Smooth muscle cell (in vitro differentiated cells): ENCODE data around the gene IRF2. TPM values are rescaled to one million over a fixed set of nuclear protein-coding genes. Genes with fewer than 3 reads are reported as not detected.

Experiments
- DNase-seq: peaks from one replicate; lab custom pipeline; 2025; ENCODE audit not compliant: unreplicated experiment; lab: John Stamatoyannopoulos, UW
- H2AFZ ChIP-seq: fragments of 200-600 bp; sonication (generic); 2 replicates; pipeline ENCODE4 v1.6.0; 2016; ENCODE audit warnings: antibody characterized with exemption, low read depth, mild to moderate bottlenecking
- H3F3A ChIP-seq: fragments of 200-600 bp; sonication (generic); 2 replicates; pipeline ENCODE4 v1.6.0; 2017; ENCODE audit warnings: antibody characterized with exemption, low read depth
- H3K27ac ChIP-seq: fragments of 200-600 bp; sonication (generic); 2 replicates; pipeline ENCODE4 v1.5.1; 2016; ENCODE audit warnings: low read depth, mild to moderate bottlenecking
- H3K27me3 ChIP-seq: fragments of 200-600 bp; sonication (generic); 2 replicates; pipeline ENCODE4 v1.6.1; 2016; ENCODE audit warnings: low read depth, mild to moderate bottlenecking
- H3K36me3 ChIP-seq: fragments of 200-600 bp; sonication (generic); 2 replicates; pipeline ENCODE4 v1.5.1; 2016; ENCODE audit warnings: low read depth
- H3K4me1 ChIP-seq: fragments of 200-600 bp; sonication (generic); 2 replicates; pipeline ENCODE4 v1.5.1; 2016; ENCODE audit warnings: low read depth
- H3K4me2 ChIP-seq: fragments of 200-600 bp; sonication (generic); 2 replicates; pipeline ENCODE4 v1.6.0; 2016; ENCODE audit warnings: mild to moderate bottlenecking
- H3K4me3 ChIP-seq: fragments of 200-600 bp; sonication (generic); 2 replicates; pipeline ENCODE4 v1.5.1; 2016; ENCODE audit warnings: mild to moderate bottlenecking
- H3K79me2 ChIP-seq: fragments of 200-600 bp; sonication (generic); 2 replicates; pipeline ENCODE4 v1.6.0; 2016; ENCODE audit warnings: low read depth, mild to moderate bottlenecking
- H3K9ac ChIP-seq: fragments of 200-600 bp; sonication (generic); 2 replicates; pipeline ENCODE4 v1.6.0; 2016; ENCODE audit warnings: low read depth
- H3K9me3 ChIP-seq: fragments of 200-600 bp; sonication (generic); replicated peaks from 2 replicates; pipeline ENCODE4 v1.5.1; 2016; ENCODE audit warnings: low read depth
- H4K20me1 ChIP-seq: fragments of 200-600 bp; sonication (generic); 2 replicates; pipeline ENCODE4 v1.6.0; 2016; ENCODE audit warnings: low read depth
- WGBS: methylation state at CpG from one replicate; pipeline ENCODE4 v1.1.7; 2016; ENCODE audit warnings: low lambda C conversion rate; 5-methylcytosine and 5-hydroxymethylcytosine counted together
- polyA plus RNA-seq: library from polyadenylated mRNA; unstranded; fragments of >200 nt; fragmentation: Nextera tagmentation; extraction: Ambion mirVana; gene quantifications from 2 replicates; pipeline ENCODE4 v1.2.1, GENCODE V29; 2016
- total RNA-seq: library from RNA; depleted of rRNA; stranded (reverse); fragments of >200 nt; gene quantifications from 2 replicates; pipeline ENCODE4 v1.2.3, GENCODE V29; 2014
- TF ChIP-seq, protein P1 (sequence below): fragments of 200-600 bp; sonication (generic); IDR thresholded peaks from 2 replicates; pipeline ENCODE4 v1.5.1; 2017; ENCODE audit warnings: borderline replicate concordance, mild to moderate bottlenecking, antibody characterized with exemption; ENCODE audit not compliant: insufficient read depth, poor library complexity, severe bottlenecking

Gene IRF2
- total and polyA plus RNA-seq, 2 experiments from 2014 or later: 10.2 to 21.6 TPM

GRCh38 chr4:184448821-184449220 lies 25.5 kb downstream of the IRF2 start:
- H3K4me3 ChIP-seq: no peak overlapping the region
- peaks cover 92% of the 10 kb centered on the region for H4K20me1 ChIP-seq
- H3K4me1 ChIP-seq: peaks cover 23% of the 10 kb centered on the region
- 72% methylated on average over 10 of the region's 10 CpGs for WGBS
- H3K79me2 ChIP-seq: peaks cover 67% of the 10 kb centered on the region
- no peaks in the 10 kb centered on the region for H3K36me3 ChIP-seq
- H3K4me2 ChIP-seq: no peak overlapping the region
- no peaks in the 10 kb centered on the region for H3F3A ChIP-seq
- TF ChIP-seq, protein P1, sequence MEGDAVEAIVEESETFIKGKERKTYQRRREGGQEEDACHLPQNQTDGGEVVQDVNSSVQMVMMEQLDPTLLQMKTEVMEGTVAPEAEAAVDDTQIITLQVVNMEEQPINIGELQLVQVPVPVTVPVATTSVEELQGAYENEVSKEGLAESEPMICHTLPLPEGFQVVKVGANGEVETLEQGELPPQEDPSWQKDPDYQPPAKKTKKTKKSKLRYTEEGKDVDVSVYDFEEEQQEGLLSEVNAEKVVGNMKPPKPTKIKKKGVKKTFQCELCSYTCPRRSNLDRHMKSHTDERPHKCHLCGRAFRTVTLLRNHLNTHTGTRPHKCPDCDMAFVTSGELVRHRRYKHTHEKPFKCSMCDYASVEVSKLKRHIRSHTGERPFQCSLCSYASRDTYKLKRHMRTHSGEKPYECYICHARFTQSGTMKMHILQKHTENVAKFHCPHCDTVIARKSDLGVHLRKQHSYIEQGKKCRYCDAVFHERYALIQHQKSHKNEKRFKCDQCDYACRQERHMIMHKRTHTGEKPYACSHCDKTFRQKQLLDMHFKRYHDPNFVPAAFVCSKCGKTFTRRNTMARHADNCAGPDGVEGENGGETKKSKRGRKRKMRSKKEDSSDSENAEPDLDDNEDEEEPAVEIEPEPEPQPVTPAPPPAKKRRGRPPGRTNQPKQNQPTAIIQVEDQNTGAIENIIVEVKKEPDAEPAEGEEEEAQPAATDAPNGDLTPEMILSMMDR: no peak
- no peak overlapping the region for H3K9ac ChIP-seq
- no peaks in the 10 kb centered on the region for H3K9me3 ChIP-seq
- no peak overlapping the region for H2AFZ ChIP-seq
- no peak for DNase-seq
- H3K27ac ChIP-seq: no peak overlapping the region
- H3K27me3 ChIP-seq: no peaks in the 10 kb centered on the region

- Histone ChIP-seq H3K27me3 (no peaks in the 10 kb centered on the region), H3K4me1 (peaks cover 16% of the 10 kb centered on the region), H3K4me3 (no peak overlapping the region), H3K27ac (no peak overlapping the region), H3K4me2 (no peak overlapping the region), H2AFZ (no peak overlapping the region), H3K79me2 (peaks cover 72% of the 10 kb centered on the region), H3F3A (no peaks in the 10 kb centered on the region), H4K20me1 (peaks cover 95% of the 10 kb centered on the region), H3K36me3 (no peaks in the 10 kb centered on the region), H3K9me3 (no peaks in the 10 kb centered on the region), H3K9ac (no peak overlapping the region)
- DNase-seq: no peak
- 81% methylated on average over 11 of the region's 11 CpGs for WGBS
- TF ChIP-seq, protein P1: no peak
Observed at GRCh38 chr4:184448141-184448540, 26.2 kb downstream of the IRF2 start.

DNA sequence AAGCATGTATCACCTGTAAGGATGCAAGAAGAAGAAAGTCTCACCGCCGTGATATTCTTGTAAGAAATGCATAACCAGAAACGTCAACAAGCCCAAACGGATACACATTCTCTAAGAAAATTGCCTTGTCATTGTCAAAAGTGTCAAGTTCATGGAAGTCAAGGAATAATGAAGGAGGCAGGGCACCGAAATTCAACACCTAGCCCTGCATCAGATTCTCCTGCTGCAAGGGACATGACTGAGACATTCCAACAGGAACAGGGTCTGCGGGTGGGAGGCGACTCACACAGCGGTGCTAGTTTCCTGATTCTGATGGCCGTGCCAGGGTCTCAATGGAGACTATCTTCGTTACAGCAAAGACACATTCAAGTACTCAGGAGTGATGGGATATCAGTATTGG lies 26.7 kb downstream of the IRF2 start:
- WGBS: 59% methylated on average over 10 of the region's 10 CpGs
- Histone ChIP-seq H3K9ac (no peak overlapping the region), H3K79me2 (peaks cover 75% of the 10 kb centered on the region), H4K20me1 (peaks cover 93% of the 10 kb centered on the region), H3K9me3 (no peaks in the 10 kb centered on the region), H3K27me3 (no peaks in the 10 kb centered on the region), H3K4me3 (no peak overlapping the region), H3K27ac (no peak overlapping the region), H3K36me3 (no peaks in the 10 kb centered on the region), H3K4me2 (no peak overlapping the region), H3F3A (no peaks in the 10 kb centered on the region), H2AFZ (no peak overlapping the region), H3K4me1 (peaks cover 13% of the 10 kb centered on the region)
- no peak for DNase-seq
- TF ChIP-seq, protein P1: no peak

- Histone ChIP-seq H3K4me1 (peaks cover 21% of the 10 kb centered on the region), H3K36me3 (no peaks in the 10 kb centered on the region), H3K9me3 (no peaks in the 10 kb centered on the region), H3K4me2 (no peak overlapping the region), H4K20me1 (peaks cover 95% of the 10 kb centered on the region), H3K27ac (no peak overlapping the region), H3K79me2 (peaks cover 77% of the 10 kb centered on the region), H3K4me3 (no peak overlapping the region), H3F3A (peaks cover 5% of the 10 kb centered on the region), H2AFZ (no peak overlapping the region), H3K27me3 (no peaks in the 10 kb centered on the region), H3K9ac (no peak overlapping the region)
- 97% methylated on average over 3 of the region's 3 CpGs for WGBS
- no peak for DNase-seq
- TF ChIP-seq, protein P1: no peak
Observed at GRCh38 chr4:184446132-184446658, 28.2 kb downstream of the IRF2 start.
